ENCODE results near the gene TRAF3IP3. TPM values are rescaled to one million over a fixed set of nuclear protein-coding genes. Genes with fewer than 3 reads are reported as not detected.

Gene TRAF3IP3
- total RNA-seq, 1 experiment from 2014 or later: not detected

- Mint-ChIP-seq H3K27me3 (ENCODE audit: insufficient read depth, unreplicated experiment) (no peaks in the 10 kb centered on the region), H3K27ac (ENCODE audit: unreplicated experiment) (no peak overlapping the region), H3K4me1 (ENCODE audit: low read depth, unreplicated experiment) (peaks cover 16% of the 10 kb centered on the region), H3K9me3 (ENCODE audit: unreplicated experiment) (no peaks in the 10 kb centered on the region), H3K4me3 (ENCODE audit: unreplicated experiment) (no peak overlapping the region), H3K36me3 (ENCODE audit: insufficient read depth, unreplicated experiment) (no peaks in the 10 kb centered on the region)
- no peaks in the 10 kb centered on the region for H3K27me3 ChIP-seq (replicated peaks; ENCODE audit: control insufficient read depth, insufficient read depth, low read length)
- intact Hi-C loops (cut with micrococcal nuclease; ENCODE audit: unreplicated experiment): no loop called here
- H3K4me1 ChIP-seq: peaks cover 19% of the 10 kb centered on the region
- ChIA-PET CTCF (interaction anchor here (0.6 to 1.7 kb wide), 3 partner anchors 23 to 173 kb away, joined by 3 to 9 read pairs (median 5); partner anchors contain the start of gene UTP25), POLR2A (no interaction called here)
- no peaks in the 10 kb centered on the region for H3K9me3 ChIP-seq
- TF ChIP-seq CTCF (IDR thresholded peaks at IDR 0.05; ENCODE audit: insufficient read depth in 1 of 2, low read depth in 1 of 2, low read length in 1 of 2, severe bottlenecking in 1 of 2, unreplicated experiment in 1 of 2): no peak
- DNase-seq: no peak
- H3K4me3 ChIP-seq (ENCODE audit: low read depth, low read length): no peak overlapping the region
- H3K36me3 ChIP-seq (ENCODE audit: control insufficient read depth, insufficient read depth, low read length): no peaks in the 10 kb centered on the region
- BruUV-seq (replicated peaks): no TSS peak
These were observed 6.6 kb upstream of the TRAF3IP3 start for GRCh38 chr1:209749205-209749604.

- Mint-ChIP-seq H3K4me3 (ENCODE audit: unreplicated experiment) (no peak overlapping the region), H3K4me1 (ENCODE audit: low read depth, unreplicated experiment) (peaks cover 16% of the 10 kb centered on the region), H3K36me3 (ENCODE audit: insufficient read depth, unreplicated experiment) (no peaks in the 10 kb centered on the region), H3K9me3 (ENCODE audit: unreplicated experiment) (no peaks in the 10 kb centered on the region), H3K27me3 (ENCODE audit: insufficient read depth, unreplicated experiment) (no peaks in the 10 kb centered on the region), H3K27ac (ENCODE audit: unreplicated experiment) (no peak overlapping the region)
- intact Hi-C loops (cut with micrococcal nuclease; ENCODE audit: unreplicated experiment): no loop called here
- peaks cover 19% of the 10 kb centered on the region for H3K4me1 ChIP-seq
- CTCF ChIA-PET: interaction anchor here (1.7 kb wide), 1 partner anchor 78 kb away, joined by 5 read pairs; the partner anchor contains the start of gene UTP25
- no peaks in the 10 kb centered on the region for H3K9me3 ChIP-seq
- DNase-seq: no peak
- no peaks in the 10 kb centered on the region for H3K36me3 ChIP-seq (ENCODE audit: control insufficient read depth, insufficient read depth, low read length)
- no peak overlapping the region for H3K4me3 ChIP-seq (ENCODE audit: low read depth, low read length)
- TF ChIP-seq CTCF (IDR thresholded peaks at IDR 0.05; ENCODE audit: insufficient read depth in 1 of 2, low read depth in 1 of 2, low read length in 1 of 2, severe bottlenecking in 1 of 2, unreplicated experiment in 1 of 2): no peak
- H3K27me3 ChIP-seq (replicated peaks; ENCODE audit: control insufficient read depth, insufficient read depth, low read length): no peaks in the 10 kb centered on the region
- POLR2A ChIA-PET: no interaction called here
- no TSS peak for BruUV-seq (replicated peaks)
These were observed 6.1 kb upstream of the TRAF3IP3 start for GRCh38 chr1:209749670-209750323.

- no peaks in the 10 kb centered on the region for H3K9me3 Mint-ChIP-seq (ENCODE audit: unreplicated experiment)
- H3K27me3 Mint-ChIP-seq (ENCODE audit: insufficient read depth, unreplicated experiment): no peaks in the 10 kb centered on the region
- no TSS peak for BruUV-seq (replicated peaks)
- no peaks in the 10 kb centered on the region for H3K27me3 ChIP-seq (replicated peaks; ENCODE audit: control insufficient read depth, insufficient read depth, low read length)
- no peak for TF ChIP-seq CTCF (IDR thresholded peaks at IDR 0.05; ENCODE audit: insufficient read depth in 1 of 2, low read depth in 1 of 2, low read length in 1 of 2, severe bottlenecking in 1 of 2, unreplicated experiment in 1 of 2)
- no peak overlapping the region for H3K4me3 Mint-ChIP-seq (ENCODE audit: unreplicated experiment)
- no peaks in the 10 kb centered on the region for H3K36me3 ChIP-seq (ENCODE audit: control insufficient read depth, insufficient read depth, low read length)
- no peak for DNase-seq
- H3K36me3 Mint-ChIP-seq (ENCODE audit: insufficient read depth, unreplicated experiment): no peaks in the 10 kb centered on the region
- ChIA-PET CTCF (no interaction called here), POLR2A (no interaction called here)
- H3K4me1 Mint-ChIP-seq (ENCODE audit: low read depth, unreplicated experiment): peaks cover 7% of the 10 kb centered on the region
- intact Hi-C loops (cut with micrococcal nuclease; ENCODE audit: unreplicated experiment): no loop called here
- H3K9me3 ChIP-seq: no peaks in the 10 kb centered on the region
- H3K27ac Mint-ChIP-seq (ENCODE audit: unreplicated experiment): no peak overlapping the region
- no peak overlapping the region for H3K4me3 ChIP-seq (ENCODE audit: low read depth, low read length)
- H3K4me1 ChIP-seq: peaks cover 13% of the 10 kb centered on the region
These were observed 4.1 kb upstream of the TRAF3IP3 start for GRCh38 chr1:209751627-209752231.

Measured in Caco-2 (cell line).